NB4 (cell line): ENCODE results near the gene PPP1R1C.

ENCODE experiments used
- MAX ChIP-seq: IDR thresholded peaks from 2 replicates; pipeline ENCODE4 v1.6.1; 2011; ENCODE audit warnings: low read depth, low read length
- MYC ChIP-seq: IDR thresholded peaks from 2 replicates; pipeline ENCODE4 v1.6.1; 2011; ENCODE audit warnings: low read depth, low read length
- POLR2A ChIP-seq: IDR thresholded peaks from 2 replicates; pipeline ENCODE4 v1.6.1; 2011; ENCODE audit warnings: mild to moderate bottlenecking; ENCODE audit not compliant: insufficient read length; ENCODE audit errors: extremely low read depth
- TF ChIP-seq, protein P1 (sequence below): IDR thresholded peaks from one replicate; pipeline ENCODE4 v1.5.1; 2012; ENCODE audit warnings: low read depth, low read length

DNA sequence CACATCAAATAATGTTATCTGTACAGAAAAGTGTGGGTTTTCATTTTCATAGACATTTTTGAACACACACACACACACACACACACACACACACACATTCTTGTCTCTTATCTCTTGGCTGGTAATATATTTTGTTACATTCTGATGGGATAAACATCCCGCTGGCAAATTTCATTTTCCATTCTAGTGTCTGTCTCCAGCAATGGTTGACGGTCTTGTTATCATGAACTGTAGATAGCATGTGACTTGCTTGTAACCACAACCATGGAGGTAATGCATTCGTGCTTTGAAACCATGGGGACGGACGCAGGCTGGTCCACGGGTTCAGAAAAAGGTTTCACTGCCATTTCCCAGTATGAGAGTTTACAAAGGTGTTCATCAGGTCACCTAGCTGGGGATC lies 156.4 kb downstream of the PPP1R1C start:
- TF ChIP-seq POLR2A (no peak), MAX (no peak), MYC (no peak)
- TF ChIP-seq, protein P1, sequence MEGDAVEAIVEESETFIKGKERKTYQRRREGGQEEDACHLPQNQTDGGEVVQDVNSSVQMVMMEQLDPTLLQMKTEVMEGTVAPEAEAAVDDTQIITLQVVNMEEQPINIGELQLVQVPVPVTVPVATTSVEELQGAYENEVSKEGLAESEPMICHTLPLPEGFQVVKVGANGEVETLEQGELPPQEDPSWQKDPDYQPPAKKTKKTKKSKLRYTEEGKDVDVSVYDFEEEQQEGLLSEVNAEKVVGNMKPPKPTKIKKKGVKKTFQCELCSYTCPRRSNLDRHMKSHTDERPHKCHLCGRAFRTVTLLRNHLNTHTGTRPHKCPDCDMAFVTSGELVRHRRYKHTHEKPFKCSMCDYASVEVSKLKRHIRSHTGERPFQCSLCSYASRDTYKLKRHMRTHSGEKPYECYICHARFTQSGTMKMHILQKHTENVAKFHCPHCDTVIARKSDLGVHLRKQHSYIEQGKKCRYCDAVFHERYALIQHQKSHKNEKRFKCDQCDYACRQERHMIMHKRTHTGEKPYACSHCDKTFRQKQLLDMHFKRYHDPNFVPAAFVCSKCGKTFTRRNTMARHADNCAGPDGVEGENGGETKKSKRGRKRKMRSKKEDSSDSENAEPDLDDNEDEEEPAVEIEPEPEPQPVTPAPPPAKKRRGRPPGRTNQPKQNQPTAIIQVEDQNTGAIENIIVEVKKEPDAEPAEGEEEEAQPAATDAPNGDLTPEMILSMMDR, result no peak
